ENCODE results near the gene NUP98.

DNA sequence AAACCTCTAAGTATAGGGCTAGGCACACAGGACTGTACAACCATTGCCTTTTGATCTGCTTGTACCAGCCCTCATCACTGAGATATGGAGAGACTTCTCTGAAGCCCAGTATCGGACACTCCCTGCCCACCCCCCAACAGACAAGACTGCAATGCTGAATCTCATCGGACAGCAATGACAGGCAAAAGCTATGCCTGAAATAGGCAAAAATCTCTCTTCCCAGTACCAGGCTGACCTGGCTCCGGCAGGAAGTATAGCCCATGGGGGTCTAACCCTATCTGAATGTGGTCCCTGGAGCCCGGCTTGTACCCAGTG lies 37.0 kb upstream of the NUP98 start:
- TF ChIP-seq, protein P1, sequence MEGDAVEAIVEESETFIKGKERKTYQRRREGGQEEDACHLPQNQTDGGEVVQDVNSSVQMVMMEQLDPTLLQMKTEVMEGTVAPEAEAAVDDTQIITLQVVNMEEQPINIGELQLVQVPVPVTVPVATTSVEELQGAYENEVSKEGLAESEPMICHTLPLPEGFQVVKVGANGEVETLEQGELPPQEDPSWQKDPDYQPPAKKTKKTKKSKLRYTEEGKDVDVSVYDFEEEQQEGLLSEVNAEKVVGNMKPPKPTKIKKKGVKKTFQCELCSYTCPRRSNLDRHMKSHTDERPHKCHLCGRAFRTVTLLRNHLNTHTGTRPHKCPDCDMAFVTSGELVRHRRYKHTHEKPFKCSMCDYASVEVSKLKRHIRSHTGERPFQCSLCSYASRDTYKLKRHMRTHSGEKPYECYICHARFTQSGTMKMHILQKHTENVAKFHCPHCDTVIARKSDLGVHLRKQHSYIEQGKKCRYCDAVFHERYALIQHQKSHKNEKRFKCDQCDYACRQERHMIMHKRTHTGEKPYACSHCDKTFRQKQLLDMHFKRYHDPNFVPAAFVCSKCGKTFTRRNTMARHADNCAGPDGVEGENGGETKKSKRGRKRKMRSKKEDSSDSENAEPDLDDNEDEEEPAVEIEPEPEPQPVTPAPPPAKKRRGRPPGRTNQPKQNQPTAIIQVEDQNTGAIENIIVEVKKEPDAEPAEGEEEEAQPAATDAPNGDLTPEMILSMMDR (IDR thresholded peaks at IDR 0.05) = no peak
- TF ChIP-seq EZH2phosphoT487 (IDR thresholded peaks at IDR 0.05) = no peak
